Dermis microvascular lymphatic vessel endothelial cell (primary cell): ENCODE results near the gene GH1. TPM values are rescaled to one million over a fixed set of nuclear protein-coding genes. Genes with fewer than 3 reads are reported as not detected.

Experiments used
- DNase-seq, 2 donors: peaks; one replicate each; pipeline versions ENCODE4 v3.0.0 to v3.0.0-alpha.2; 2010; ENCODE audit warnings: low read depth in 2 of 2
- total RNA-seq: library from RNA; depleted of rRNA; stranded (reverse); fragments of >200 nt; gene quantifications from 2 replicates; pipeline ENCODE4 v1.2.1, GENCODE V29; 2014

The GH1 gene
- total RNA-seq, 1 donor from 2014 or later: not detected

- no peak for DNase-seq
Observed at GRCh38 chr17:63944736-63945499, 26.3 kb upstream of the GH1 start.

GRCh38 chr17:63943745-63944144 lies 25.1 kb upstream of the GH1 start:
- no peak for DNase-seq

- no peak for DNase-seq
Observed at GRCh38 chr17:63942309-63942985, 23.8 kb upstream of the GH1 start.

- no peak for DNase-seq
Observed at GRCh38 chr17:63941751-63942150, 23.1 kb upstream of the GH1 start.

- no peak for DNase-seq
Observed at GRCh38 chr17:63941162-63941561, 22.5 kb upstream of the GH1 start.

- DNase-seq: no peak
Observed at GRCh38 chr17:63940584-63940983, 21.9 kb upstream of the GH1 start.

- no peak for DNase-seq
Observed at GRCh38 chr17:63939884-63940283, 21.2 kb upstream of the GH1 start.

- DNase-seq: no peak
Observed at GRCh38 chr17:63939401-63939800, 20.8 kb upstream of the GH1 start.

GRCh38 chr17:63937920-63938319 lies 19.3 kb upstream of the GH1 start:
- no peak for DNase-seq

GRCh38 chr17:63937319-63937718 lies 18.7 kb upstream of the GH1 start:
- DNase-seq: no peak

- DNase-seq: no peak
Observed at GRCh38 chr17:63934183-63935112, 15.8 kb upstream of the GH1 start.

- DNase-seq: no peak
Observed at GRCh38 chr17:63933598-63933997, 15.0 kb upstream of the GH1 start.

- no peak for DNase-seq
Observed at GRCh38 chr17:63932721-63933120, 14.1 kb upstream of the GH1 start.

- no peak for DNase-seq
Observed at GRCh38 chr17:63931981-63932561, 13.4 kb upstream of the GH1 start, which contains the start of gene CD79B. CD79B (minus strand) TSS chr17:63932331; CDS start chr17:63932261, 70 bp downstream.

GRCh38 chr17:63930951-63931575 lies 12.4 kb upstream of the GH1 start:
- no peak for DNase-seq

GRCh38 chr17:63929860-63930766 lies 11.5 kb upstream of the GH1 start:
- no peak for DNase-seq

GRCh38 chr17:63928966-63929695 lies 10.5 kb upstream of the GH1 start:
- no peak for DNase-seq

GRCh38 chr17:63928172-63928666 lies 9.6 kb upstream of the GH1 start:
- no peak for DNase-seq
